CD4-positive, alpha-beta T cell treated with Interleukin-17A for 4 hours (primary cell): Measurements from ENCODE around the gene ITSN2.
A peak's percentile ranks its signal among the peaks of the same experiment; 100 is the strongest.
"Not testable (repeated sequence)": the region's sequence is repeated elsewhere in the genome, so short reads cannot be mapped to it uniquely, and the experiment has no call there.

Experiments used
- DNase-seq: peaks from one replicate; pipeline ENCODE4 v3.0.0-alpha.2; 2020; ENCODE audit warnings: mixed read lengths

Gene ITSN2

DNA sequence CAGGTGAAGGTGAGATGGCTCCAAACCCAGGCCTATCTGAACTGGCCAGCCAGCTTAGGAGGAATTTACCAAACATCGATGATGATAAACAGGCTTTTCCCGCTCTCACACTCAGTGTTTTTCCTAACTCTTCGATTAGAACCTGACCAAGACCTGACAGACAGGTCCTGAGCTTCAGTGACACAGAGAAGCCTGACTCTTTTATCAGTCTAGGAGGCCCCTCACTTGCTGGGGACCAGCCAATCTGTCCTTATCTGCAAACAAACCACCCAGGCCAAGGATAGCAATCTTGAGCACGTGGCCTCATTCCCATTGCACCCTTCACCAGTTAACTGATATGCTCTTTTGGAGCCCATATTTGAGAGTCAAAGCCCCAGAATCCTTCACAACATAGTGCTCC is 1.9 kb upstream of the ITSN2 start:
- DNase-seq = no peak

- no peak for DNase-seq
These were observed 611 bp upstream of the ITSN2 start for GRCh38 chr2:24360963-24361330.

DNA sequence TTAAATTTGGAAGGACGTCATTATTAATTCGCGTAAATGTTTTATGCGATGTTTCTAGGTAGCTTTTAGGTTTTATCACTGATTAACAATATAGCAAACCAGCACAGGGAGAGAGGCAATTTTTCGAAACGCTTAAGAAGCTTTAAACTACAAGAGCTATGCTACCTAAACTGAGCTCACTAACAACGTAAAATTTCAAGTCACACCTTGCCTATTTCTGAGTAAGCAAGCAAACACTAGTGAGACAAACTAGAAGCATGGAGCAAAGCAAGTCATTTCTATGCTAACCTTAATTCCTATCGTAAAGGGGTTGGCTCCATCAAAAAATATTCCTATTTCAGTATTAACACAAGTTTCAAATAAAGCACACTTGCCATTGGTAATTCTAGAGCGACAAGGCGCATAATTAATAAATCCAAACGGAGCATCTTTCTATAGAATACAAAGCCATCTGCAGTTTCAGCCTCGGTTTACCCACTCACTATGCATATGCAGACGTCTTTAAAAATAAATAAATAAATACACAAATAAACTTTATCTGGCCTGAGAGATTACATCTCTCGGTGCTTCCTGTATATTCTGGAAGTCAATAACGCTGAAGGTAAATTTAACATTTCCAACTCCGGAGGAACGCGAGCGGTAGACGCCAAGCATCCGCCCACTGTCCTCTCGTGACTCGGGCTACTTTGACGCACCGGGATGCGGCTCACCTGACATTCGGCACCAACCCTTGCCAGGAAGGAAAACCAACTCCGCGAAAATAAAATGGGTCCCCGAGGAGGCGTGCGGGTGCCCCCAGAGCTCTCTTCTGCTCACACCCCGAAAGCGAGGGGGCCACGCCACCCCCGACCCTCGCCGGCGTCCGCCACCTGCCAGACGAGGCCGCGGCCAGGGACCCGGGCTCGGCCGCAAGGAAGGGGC is 947 bp downstream of the ITSN2 start:
- DNase-seq = peak; percentile 64

DNA sequence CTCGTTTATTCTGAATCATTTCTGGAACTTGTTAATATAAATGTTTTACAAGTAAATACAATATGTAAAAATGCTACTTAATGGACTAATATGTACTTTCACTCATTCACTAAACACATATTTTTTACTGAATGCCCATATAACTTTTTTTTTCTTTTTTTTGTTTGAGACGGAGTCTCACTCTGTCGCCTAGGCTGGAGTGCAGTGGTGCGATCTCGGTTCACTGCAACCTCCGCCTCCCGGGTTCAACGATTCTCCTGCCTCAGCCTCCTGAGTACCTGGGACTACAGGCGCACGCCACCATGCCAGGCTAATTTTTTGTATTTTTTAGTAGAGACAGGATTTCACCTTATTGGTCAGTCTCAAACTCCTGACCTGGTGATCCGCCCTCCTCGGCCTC is 2.6 kb downstream of the ITSN2 start:
- DNase-seq = not testable (repeated sequence)

- DNase-seq = not testable (repeated sequence)
These were observed 3.2 kb downstream of the ITSN2 start for GRCh38 chr2:24357115-24357514.

DNA sequence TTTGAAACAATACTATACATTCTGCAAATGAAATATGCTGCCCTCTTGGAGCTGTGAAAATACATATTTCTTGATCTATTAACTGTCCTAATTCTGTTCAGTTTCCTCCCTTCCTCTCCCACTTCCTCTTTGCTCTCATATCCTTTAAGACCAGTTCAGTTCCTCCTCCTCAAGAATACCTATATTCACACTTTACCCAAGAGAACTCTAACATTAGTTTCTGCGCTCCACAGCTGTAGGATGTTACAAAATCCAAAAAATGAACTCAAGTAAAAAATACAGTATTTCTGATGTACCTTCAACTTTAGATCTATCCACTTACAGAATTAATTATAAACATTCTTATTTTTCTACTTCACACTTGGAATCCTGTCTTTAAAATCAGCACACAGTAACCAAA is 5.4 kb downstream of the ITSN2 start:
- no peak for DNase-seq

GRCh38 chr2:24354395-24354794 is 5.9 kb downstream of the ITSN2 start:
- no peak for DNase-seq

GRCh38 chr2:24353973-24354372 is 6.4 kb downstream of the ITSN2 start:
- DNase-seq = no peak

- DNase-seq = no peak
These were observed 7.0 kb downstream of the ITSN2 start for GRCh38 chr2:24353364-24353763.

- DNase-seq = no peak
These were observed 7.7 kb downstream of the ITSN2 start for GRCh38 chr2:24352664-24353063.

GRCh38 chr2:24351981-24352380 is 8.4 kb downstream of the ITSN2 start:
- DNase-seq = no peak

- DNase-seq = no peak
These were observed 8.8 kb downstream of the ITSN2 start for GRCh38 chr2:24351627-24351938.

GRCh38 chr2:24350826-24351626 is 9.3 kb downstream of the ITSN2 start:
- no peak for DNase-seq

- no peak for DNase-seq
These were observed 11.2 kb downstream of the ITSN2 start for GRCh38 chr2:24349097-24349496.

- no peak for DNase-seq
These were observed 14.4 kb downstream of the ITSN2 start for GRCh38 chr2:24345937-24346336.

- no peak for DNase-seq
These were observed 17.0 kb downstream of the ITSN2 start for GRCh38 chr2:24343225-24343882.

- no peak for DNase-seq
These were observed 18.0 kb downstream of the ITSN2 start for GRCh38 chr2:24342110-24342910.

GRCh38 chr2:24339856-24340262 is 20.5 kb downstream of the ITSN2 start:
- no peak for DNase-seq

GRCh38 chr2:24339098-24339497 is 21.2 kb downstream of the ITSN2 start:
- not testable (repeated sequence) for DNase-seq

DNA sequence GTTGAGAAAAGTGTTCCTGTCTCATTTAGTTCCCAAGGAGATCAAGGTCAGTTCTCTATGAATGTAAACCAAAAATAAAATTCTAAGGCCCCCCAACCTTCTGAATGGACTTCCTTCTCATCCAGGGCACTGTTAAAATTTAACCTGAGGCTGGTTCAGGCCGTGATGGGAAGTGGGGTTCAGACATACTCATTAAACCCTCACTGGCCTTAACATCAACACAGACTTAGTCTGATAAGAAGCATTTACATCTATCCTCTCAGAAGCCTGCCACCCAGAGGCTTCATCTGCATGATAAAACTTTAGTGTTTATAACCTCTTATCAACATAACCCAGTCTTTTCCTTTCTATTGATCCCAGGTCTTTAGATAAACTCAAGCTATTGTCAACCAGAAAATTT is 22.4 kb downstream of the ITSN2 start:
- no peak for DNase-seq

DNA sequence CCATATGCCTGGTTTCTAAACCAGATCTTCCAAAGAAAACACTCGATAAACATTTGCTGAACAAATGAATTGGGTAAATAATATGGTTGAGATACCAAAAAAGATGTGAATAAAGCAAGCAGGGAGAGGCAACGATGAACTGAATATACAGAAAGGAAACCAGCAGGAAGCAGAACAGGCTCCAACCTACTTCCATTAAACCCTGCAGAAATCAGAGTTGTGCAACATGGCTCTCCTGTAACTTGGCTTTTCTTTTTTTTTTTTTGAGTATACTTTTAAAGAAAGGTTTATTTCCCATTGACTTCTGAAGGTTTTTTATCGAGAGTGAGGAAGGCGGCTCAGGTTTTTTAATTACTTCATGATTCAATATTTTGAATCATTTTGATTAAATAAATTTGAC is 23.5 kb downstream of the ITSN2 start:
- no peak for DNase-seq

GRCh38 chr2:24334245-24334633 is 26.1 kb downstream of the ITSN2 start:
- DNase-seq = no peak
